GM23338 (cell line): ENCODE data around the gene RNF103. TPM values are rescaled to one million over a fixed set of nuclear protein-coding genes. Genes with fewer than 3 reads are reported as not detected.

Experiments used
- ATAC-seq: fragments of 200-7000 bp; cut with Tn5 transposase; 3 replicates; pipeline ENCODE4 v1.9.1; 2020
- DNase-seq: peaks from one replicate; pipeline ENCODE4 v3.0.0-alpha.2; 2015; ENCODE audit warnings: low spot score
- H2AFZ ChIP-seq: fragments of 200-600 bp; sonication (generic); 2 replicates; pipeline ENCODE4 v1.8.0; 2016; ENCODE audit warnings: antibody characterized with exemption, mild to moderate bottlenecking, moderate library complexity
- H3F3A ChIP-seq: fragments of 200-600 bp; sonication (generic); replicated peaks from 2 replicates; pipeline ENCODE4 v1.8.0; 2017; ENCODE audit warnings: antibody characterized with exemption, mixed run types, low read depth
- H3K27ac ChIP-seq: fragments of 200-600 bp; sonication (generic); 2 replicates; pipeline ENCODE4 v1.6.1; 2016; ENCODE audit warnings: low read depth
- H3K27me3 ChIP-seq: fragments of 200-600 bp; sonication (generic); 2 replicates; pipeline ENCODE4 v1.8.0; 2016; ENCODE audit warnings: mild to moderate bottlenecking, mixed run types, moderate library complexity; ENCODE audit not compliant: insufficient read depth
- H3K36me3 ChIP-seq: fragments of 200-600 bp; sonication (generic); 2 replicates; pipeline ENCODE4 v1.8.0; 2016; ENCODE audit warnings: mild to moderate bottlenecking; ENCODE audit not compliant: insufficient read depth
- H3K4me1 ChIP-seq: fragments of 200-600 bp; sonication (generic); 2 replicates; pipeline ENCODE4 v1.8.0; 2016; ENCODE audit warnings: mild to moderate bottlenecking, moderate library complexity; ENCODE audit not compliant: insufficient read depth
- H3K4me2 ChIP-seq: fragments of 200-600 bp; sonication (generic); 2 replicates; pipeline ENCODE4 v1.7.1; 2017; ENCODE audit warnings: mixed run types
- H3K4me3 ChIP-seq: fragments of 200-600 bp; sonication (generic); 2 replicates; pipeline ENCODE4 v1.6.1; 2016; ENCODE audit warnings: mixed run types
- H3K79me2 ChIP-seq: fragments of 200-600 bp; sonication (generic); replicated peaks from 2 replicates; pipeline ENCODE4 v1.8.0; 2017; ENCODE audit warnings: mild to moderate bottlenecking; ENCODE audit not compliant: insufficient read depth
- H3K9me2 ChIP-seq: fragments of 200-600 bp; sonication (generic); 2 replicates; pipeline ENCODE4 v1.8.0; 2017; ENCODE audit not compliant: insufficient read depth
- H4K20me1 ChIP-seq: fragments of 200-600 bp; sonication (generic); replicated peaks from 2 replicates; pipeline ENCODE4 v1.8.0; 2017; ENCODE audit warnings: mild to moderate bottlenecking; ENCODE audit not compliant: insufficient read depth
- H3K27ac Mint-ChIP-seq: 2 replicates; pipeline ENCODE4 v1.8.0; 2020; ENCODE audit warnings: inconsistent platforms, mild to moderate bottlenecking, moderate library complexity, mixed read lengths
- H3K27me3 Mint-ChIP-seq: 3 replicates; pipeline ENCODE4 v1.8.0; 2022; ENCODE audit warnings: low read depth, mild to moderate bottlenecking, moderate library complexity, mixed read lengths, inconsistent platforms; ENCODE audit not compliant: insufficient read depth, poor library complexity
- H3K36me3 Mint-ChIP-seq: 3 replicates; pipeline ENCODE4 v1.8.0; 2021; ENCODE audit warnings: low read depth, mild to moderate bottlenecking, inconsistent platforms, moderate library complexity, mixed read lengths
- H3K4me1 Mint-ChIP-seq: 3 replicates; pipeline ENCODE4 v1.8.0; 2020; ENCODE audit warnings: mild to moderate bottlenecking, inconsistent platforms, mixed read lengths
- H3K4me3 Mint-ChIP-seq: 3 replicates; pipeline ENCODE4 v1.8.0; 2021; ENCODE audit warnings: moderate library complexity, mild to moderate bottlenecking, inconsistent platforms, mixed read lengths
- H3K9me3 Mint-ChIP-seq: 3 replicates; pipeline ENCODE4 v1.8.0; 2020; ENCODE audit warnings: moderate library complexity, mild to moderate bottlenecking, inconsistent platforms, mixed read lengths
- CREB1 ChIP-seq: fragments of 250-450 bp; sonication (Bioruptor Pico); IDR thresholded peaks from 2 replicates; pipeline ENCODE4 v1.5.0; 2020; ENCODE audit warnings: low read depth, mild to moderate bottlenecking, moderate library complexity
- EZH2 ChIP-seq: fragments of 200-600 bp; sonication (generic); IDR thresholded peaks from one replicate; pipeline ENCODE4 v1.8.0; 2017; ENCODE audit warnings: antibody characterized with exemption, mild to moderate bottlenecking, low read depth; ENCODE audit not compliant: unreplicated experiment
- EZH2phosphoT487 ChIP-seq: fragments of 200-600 bp; sonication (generic); IDR thresholded peaks from one replicate; pipeline ENCODE4 v1.8.1; 2018; ENCODE audit warnings: antibody characterized with exemption; ENCODE audit not compliant: unreplicated experiment
- JUNB ChIP-seq: IDR thresholded peaks from one replicate; pipeline ENCODE4 v1.6.1; 2016; ENCODE audit warnings: antibody characterized with exemption; ENCODE audit not compliant: unreplicated experiment
- NANOG ChIP-seq: IDR thresholded peaks from 2 replicates; pipeline ENCODE4 v1.6.1; 2016; ENCODE audit warnings: antibody characterized with exemption, borderline replicate concordance
- POLR2AphosphoS5 ChIP-seq: IDR thresholded peaks from 2 replicates; pipeline ENCODE4 v1.6.1; 2016; ENCODE audit warnings: antibody characterized with exemption, low read depth
- STAT1 ChIP-seq: IDR thresholded peaks from one replicate; pipeline ENCODE4 v1.6.1; 2016; ENCODE audit warnings: antibody characterized with exemption; ENCODE audit not compliant: unreplicated experiment
- ZNF114 ChIP-seq: fragments of 250-450 bp; sonication (Bioruptor Pico); IDR thresholded peaks from 2 replicates; pipeline ENCODE4 v1.5.0; 2020; ENCODE audit warnings: mild to moderate bottlenecking, moderate library complexity
- ZNF331 ChIP-seq: fragments of 250-450 bp; sonication (Bioruptor Pico); IDR thresholded peaks from 2 replicates; pipeline ENCODE4 v1.5.0; 2020; ENCODE audit warnings: low read depth, mild to moderate bottlenecking, moderate library complexity
- ZNF462 ChIP-seq: fragments of 250-450 bp; sonication (Bioruptor Pico); IDR thresholded peaks from 2 replicates; pipeline ENCODE4 v1.5.0; 2020; ENCODE audit warnings: mild to moderate bottlenecking, moderate library complexity
- polyA plus RNA-seq: library from polyadenylated mRNA; unstranded; fragments of >200 nt; fragmentation: Nextera tagmentation; extraction: Ambion mirVana; gene quantifications from 2 replicates; pipeline ENCODE4 v1.2.1, GENCODE V29; 2016
- total RNA-seq: library from RNA; depleted of rRNA; stranded (reverse); fragments of >200 nt; shearing (Covaris generic); gene quantifications from 2 replicates; pipeline ENCODE4 v1.2.3, GENCODE V29; 2014
- TF ChIP-seq, protein P1 (sequence below), 2 experiments: fragments of 200-600 bp in 1 of 2; sonication (generic) in 1 of 2; conservative IDR thresholded peaks; 2 replicates each; pipeline versions ENCODE4 v1.5.1 to v1.6.1; 2016 to 2017; ENCODE audit warnings: antibody characterized with exemption in 2 of 2, low read depth in 2 of 2, mild to moderate bottlenecking in 2 of 2, moderate library complexity in 1 of 2
- TF ChIP-seq, protein P2 (sequence below): IDR thresholded peaks from 2 replicates; pipeline ENCODE4 v1.6.1; 2016; ENCODE audit warnings: antibody characterized with exemption

Gene RNF103
- total and polyA plus RNA-seq, 2 experiments from 2014 or later: 3.8 to 5.9 TPM

GRCh38 chr2:86623043-86623493 is 597 bp downstream of the RNF103 start (continued):
- TF ChIP-seq, protein P1, sequence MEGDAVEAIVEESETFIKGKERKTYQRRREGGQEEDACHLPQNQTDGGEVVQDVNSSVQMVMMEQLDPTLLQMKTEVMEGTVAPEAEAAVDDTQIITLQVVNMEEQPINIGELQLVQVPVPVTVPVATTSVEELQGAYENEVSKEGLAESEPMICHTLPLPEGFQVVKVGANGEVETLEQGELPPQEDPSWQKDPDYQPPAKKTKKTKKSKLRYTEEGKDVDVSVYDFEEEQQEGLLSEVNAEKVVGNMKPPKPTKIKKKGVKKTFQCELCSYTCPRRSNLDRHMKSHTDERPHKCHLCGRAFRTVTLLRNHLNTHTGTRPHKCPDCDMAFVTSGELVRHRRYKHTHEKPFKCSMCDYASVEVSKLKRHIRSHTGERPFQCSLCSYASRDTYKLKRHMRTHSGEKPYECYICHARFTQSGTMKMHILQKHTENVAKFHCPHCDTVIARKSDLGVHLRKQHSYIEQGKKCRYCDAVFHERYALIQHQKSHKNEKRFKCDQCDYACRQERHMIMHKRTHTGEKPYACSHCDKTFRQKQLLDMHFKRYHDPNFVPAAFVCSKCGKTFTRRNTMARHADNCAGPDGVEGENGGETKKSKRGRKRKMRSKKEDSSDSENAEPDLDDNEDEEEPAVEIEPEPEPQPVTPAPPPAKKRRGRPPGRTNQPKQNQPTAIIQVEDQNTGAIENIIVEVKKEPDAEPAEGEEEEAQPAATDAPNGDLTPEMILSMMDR (conservative IDR thresholded peaks at IDR 0.05; ENCODE audit: low read depth in 2 of 2): no peak

DNA sequence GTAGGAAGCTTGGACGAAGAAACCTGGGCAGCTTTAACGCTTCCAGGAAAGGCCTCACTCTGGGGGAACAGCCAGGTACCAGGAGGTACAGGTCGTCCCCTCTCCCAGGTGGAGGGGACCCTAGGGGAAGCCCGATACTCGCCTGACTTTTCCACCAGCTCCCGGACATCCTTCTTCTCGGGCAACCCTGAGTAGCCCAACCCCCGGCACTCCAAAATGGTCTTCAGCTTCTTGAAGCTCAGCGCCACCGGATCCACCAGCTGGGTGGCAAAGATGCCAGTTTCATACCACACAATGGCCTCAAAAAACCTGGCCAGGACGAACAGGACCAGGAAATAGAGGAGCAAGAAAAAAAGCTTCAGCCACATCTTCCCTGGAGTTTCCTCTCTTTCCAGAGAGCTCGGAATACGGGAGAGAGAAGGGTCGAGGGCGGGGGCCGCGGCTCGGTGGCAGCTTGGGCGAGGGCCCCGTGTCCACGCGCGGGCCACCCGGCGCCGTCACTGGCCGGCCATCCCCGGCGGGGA is 1.1 kb downstream of the RNF103 start:
- Histone ChIP-seq H3K27ac (no peak overlapping the region), H3K36me3 (no peaks in the 10 kb centered on the region), H4K20me1 (no peaks in the 10 kb centered on the region; the same call in 1 of the 2 replicates), H3K4me1 (peaks cover 12% of the 10 kb centered on the region; the same call in 1 of the 2 replicates), H3K4me3 (peak overlapping the region; percentile 93), H3F3A (no peaks in the 10 kb centered on the region), H3K9me2 (no peaks in the 10 kb centered on the region), H3K4me2 (peak overlapping the region; percentile 79), H3K27me3 (no peaks in the 10 kb centered on the region), H3K79me2 (peaks cover 11% of the 10 kb centered on the region; the same call in 1 of the 2 replicates), H2AFZ (peak overlapping the region; percentile 93)
- Mint-ChIP-seq H3K9me3 (no peaks in the 10 kb centered on the region), H3K27ac (peak overlapping the region; percentile 74), H3K36me3 (no peaks in the 10 kb centered on the region), H3K4me1 (peaks cover 9% of the 10 kb centered on the region; the same call in 2 of the 3 replicates), H3K27me3 (peaks cover 2% of the 10 kb centered on the region), H3K4me3 (peak overlapping the region; percentile 94)
- peak; percentile 36 for ATAC-seq
- DNase-seq: peak; percentile 45
- TF ChIP-seq EZH2phosphoT487: no peak
- TF ChIP-seq ZNF462: no peak
- TF ChIP-seq ZNF114 (CRISPR knock-in tag): no peak
- TF ChIP-seq, protein P1 (conservative IDR thresholded peaks at IDR 0.05; ENCODE audit: low read depth in 2 of 2): no peak
- TF ChIP-seq EZH2: no peak
- TF ChIP-seq NANOG: no peak
- no peak for TF ChIP-seq JUNB
- no peak for TF ChIP-seq STAT1
- TF ChIP-seq, protein P2, sequence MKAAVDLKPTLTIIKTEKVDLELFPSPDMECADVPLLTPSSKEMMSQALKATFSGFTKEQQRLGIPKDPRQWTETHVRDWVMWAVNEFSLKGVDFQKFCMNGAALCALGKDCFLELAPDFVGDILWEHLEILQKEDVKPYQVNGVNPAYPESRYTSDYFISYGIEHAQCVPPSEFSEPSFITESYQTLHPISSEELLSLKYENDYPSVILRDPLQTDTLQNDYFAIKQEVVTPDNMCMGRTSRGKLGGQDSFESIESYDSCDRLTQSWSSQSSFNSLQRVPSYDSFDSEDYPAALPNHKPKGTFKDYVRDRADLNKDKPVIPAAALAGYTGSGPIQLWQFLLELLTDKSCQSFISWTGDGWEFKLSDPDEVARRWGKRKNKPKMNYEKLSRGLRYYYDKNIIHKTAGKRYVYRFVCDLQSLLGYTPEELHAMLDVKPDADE: no peak
- no peak for TF ChIP-seq POLR2AphosphoS5
- TF ChIP-seq ZNF331 (CRISPR knock-in tag): no peak
- TF ChIP-seq CREB1 (CRISPR knock-in tag): no peak
